H4 (cell line): ENCODE data around the gene ZDHHC21. TPM values are rescaled to one million over a fixed set of nuclear protein-coding genes. Genes with fewer than 3 reads are reported as not detected.
A peak's percentile ranks its signal among the peaks of the same experiment; 100 is the strongest.

Source experiments
- DNase-seq: peaks from one replicate; pipeline ENCODE4 v3.0.0-alpha.2; 2015; ENCODE audit warnings: low spot score
- total RNA-seq: library from RNA; depleted of rRNA; stranded (reverse); fragments of >200 nt; shearing (Covaris generic); gene quantifications from 2 replicates; pipeline ENCODE4 v1.2.3, GENCODE V29; 2014; rRNA removed

The ZDHHC21 gene, protein sequence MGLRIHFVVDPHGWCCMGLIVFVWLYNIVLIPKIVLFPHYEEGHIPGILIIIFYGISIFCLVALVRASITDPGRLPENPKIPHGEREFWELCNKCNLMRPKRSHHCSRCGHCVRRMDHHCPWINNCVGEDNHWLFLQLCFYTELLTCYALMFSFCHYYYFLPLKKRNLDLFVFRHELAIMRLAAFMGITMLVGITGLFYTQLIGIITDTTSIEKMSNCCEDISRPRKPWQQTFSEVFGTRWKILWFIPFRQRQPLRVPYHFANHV
- 2.6 and 3.6 TPM in 2 replicates for total RNA-seq

- peak; percentile 18 for DNase-seq
Measured at GRCh38 chr9:14693251-14693861, at the start of gene ZDHHC21. Gene ZDHHC21, minus strand, starts transcription at chr9:14693432. Its CDS starts 19,092 bp downstream, at chr9:14674340.

DNA sequence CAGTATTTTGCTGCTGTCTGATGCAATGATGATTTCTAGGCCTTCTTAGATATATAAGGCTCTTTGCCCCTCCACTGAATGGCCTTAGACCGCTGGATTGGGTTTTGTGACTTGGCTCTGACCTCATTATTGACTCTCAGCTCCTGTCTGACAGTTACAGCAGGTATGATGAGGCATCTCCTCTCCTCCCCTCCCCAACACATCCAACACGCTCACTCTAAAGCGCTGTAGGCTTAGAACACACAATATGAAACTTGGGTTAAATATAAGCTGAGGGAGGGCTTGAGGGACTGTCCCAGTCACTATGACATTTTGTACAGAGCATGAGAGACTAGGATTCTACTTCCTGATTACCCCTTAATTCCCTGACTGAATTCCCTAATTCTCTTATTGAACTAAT, 48.1 kb upstream of the ZDHHC21 start:
- DNase-seq: no peak

DNA sequence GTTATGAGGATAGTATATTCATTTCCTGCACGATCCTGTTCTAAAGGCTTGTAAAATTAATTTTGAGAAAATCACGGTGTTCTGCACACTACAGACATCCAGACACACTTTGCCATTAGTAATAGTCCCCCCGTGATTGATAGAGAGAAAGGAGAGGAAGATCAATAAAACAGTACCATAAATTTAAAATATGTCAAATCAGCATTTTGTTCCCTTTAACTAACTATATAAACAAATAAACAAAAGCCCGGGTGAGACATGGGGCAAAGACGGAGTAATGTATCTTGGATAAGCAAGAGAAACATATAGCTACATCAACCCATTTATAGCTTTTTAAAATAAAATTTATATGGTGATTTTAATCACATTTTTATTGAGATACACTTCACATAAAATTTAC, 39.9 kb upstream of the ZDHHC21 start:
- no peak for DNase-seq

DNA sequence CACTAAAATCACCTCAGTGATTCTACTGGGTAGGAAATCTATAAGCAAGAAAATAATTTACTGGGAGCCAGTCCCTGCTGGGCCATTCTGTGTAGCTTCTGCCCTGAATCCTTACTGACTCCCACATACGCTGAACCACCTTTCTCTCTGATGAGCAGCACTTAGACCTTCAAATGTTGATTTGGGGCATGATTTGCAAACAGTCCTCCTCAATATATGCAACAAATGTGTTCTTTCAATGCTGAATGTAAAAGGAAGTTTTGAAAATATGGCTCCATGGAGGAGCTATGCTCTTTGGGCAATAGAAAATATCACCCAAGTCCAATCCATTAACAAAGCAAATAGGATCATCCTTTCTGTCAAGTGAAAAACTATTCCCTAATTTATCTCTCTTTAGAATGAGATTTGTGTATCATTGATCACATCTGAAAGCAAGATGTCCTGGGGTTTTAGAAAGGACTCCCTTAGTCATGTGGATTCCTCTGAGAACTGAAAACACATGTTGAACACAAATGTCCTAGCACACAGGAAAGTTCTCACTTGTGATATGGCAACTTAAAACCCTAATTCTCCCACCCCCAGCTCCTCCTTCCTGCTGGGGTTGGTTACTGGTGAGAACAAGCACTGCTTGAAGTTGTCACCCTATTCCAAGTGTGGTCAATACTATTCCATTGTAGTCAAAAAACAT, 38.2 kb upstream of the ZDHHC21 start:
- no peak for DNase-seq

GRCh38 chr9:14730461-14730898, 37.2 kb upstream of the ZDHHC21 start:
- DNase-seq: no peak

DNA sequence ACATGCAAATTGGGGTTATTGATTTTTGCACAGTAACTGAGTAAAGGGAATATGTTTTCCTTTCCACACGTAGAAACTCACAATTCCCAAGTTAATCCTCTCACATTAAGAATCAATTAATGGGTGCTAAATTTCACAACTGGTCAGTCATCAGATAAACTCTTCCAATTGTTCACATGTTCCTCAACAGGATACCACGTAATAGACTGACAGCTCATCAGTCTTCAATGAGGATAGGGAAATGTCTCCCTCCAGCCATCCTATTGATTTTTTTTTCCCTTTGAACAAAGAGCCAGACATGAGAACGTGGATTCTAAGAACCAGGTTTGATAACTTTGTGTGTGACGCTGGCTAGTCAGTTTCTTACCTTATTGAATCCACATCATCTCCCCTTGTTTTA, 30.1 kb upstream of the ZDHHC21 start:
- no peak for DNase-seq

GRCh38 chr9:14722391-14723035, 29.3 kb upstream of the ZDHHC21 start, which contains the start of gene CER1:
Gene CER1, minus strand, starts transcription at chr9:14722733. Its CDS starts 61 bp downstream, at chr9:14722672.
- DNase-seq: no peak

- DNase-seq: no peak
Measured at GRCh38 chr9:14719231-14719923, 26.1 kb upstream of the ZDHHC21 start.

DNA sequence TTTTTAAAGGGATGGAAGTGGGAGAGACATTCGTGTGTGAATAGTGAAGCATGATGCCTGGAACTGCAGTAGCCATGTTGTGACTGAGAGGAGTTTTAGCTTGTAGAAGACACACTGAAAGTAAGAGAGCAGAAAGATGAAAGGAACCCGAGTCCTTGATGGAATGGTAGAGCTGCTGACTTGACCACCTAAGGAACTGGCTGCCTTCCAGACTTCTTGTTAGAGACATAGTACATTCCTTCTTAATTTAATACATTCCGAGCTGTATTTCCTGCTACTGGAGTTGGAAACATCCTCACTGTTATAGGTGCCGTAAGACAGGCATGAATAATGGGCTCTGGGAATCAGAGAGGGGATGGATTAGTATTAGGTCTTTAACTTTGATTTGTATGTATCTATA, 21.9 kb upstream of the ZDHHC21 start:
- no peak for DNase-seq

- DNase-seq: no peak
Measured at GRCh38 chr9:14713187-14713767, 20.0 kb upstream of the ZDHHC21 start.

DNA sequence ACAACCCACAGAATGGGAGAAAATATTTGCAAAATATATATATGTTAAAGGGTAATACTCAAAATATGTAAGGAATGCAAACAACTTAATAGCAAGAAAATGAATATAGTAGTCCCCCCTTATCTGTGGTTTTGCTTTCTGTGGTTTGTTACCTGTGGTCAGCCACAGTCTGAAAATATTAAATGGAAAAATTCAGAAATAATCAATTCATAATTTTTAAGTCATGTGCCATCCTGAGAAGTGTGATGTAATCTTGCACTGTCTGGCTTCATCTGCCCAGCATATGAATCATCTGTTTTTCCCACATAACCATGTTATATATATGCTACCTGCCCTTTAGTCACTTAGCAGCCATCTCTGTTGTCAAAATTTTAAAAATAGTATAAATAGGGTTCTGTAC, 17.6 kb upstream of the ZDHHC21 start:
- DNase-seq: no peak

GRCh38 chr9:14706530-14707140, 13.4 kb upstream of the ZDHHC21 start:
- no peak for DNase-seq

DNA sequence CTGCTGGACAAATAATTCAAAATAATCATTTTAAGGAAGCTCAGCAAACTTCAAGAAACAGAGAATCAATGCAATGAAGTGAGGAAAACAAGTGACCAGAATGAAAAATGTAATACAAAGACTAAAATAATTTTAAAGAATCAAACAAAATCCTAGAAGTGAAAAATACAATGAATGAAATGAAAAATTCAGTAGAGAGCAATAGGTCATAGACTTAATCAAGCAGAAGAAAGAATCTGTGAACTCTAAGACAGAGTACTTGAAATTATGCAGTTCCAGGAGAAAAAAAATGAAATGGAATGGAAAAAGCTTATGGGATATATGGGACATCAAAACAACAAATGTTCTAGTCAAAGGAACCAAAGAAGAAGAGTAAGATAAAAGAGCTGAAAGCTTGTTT, 11.8 kb upstream of the ZDHHC21 start:
- no peak for DNase-seq

DNA sequence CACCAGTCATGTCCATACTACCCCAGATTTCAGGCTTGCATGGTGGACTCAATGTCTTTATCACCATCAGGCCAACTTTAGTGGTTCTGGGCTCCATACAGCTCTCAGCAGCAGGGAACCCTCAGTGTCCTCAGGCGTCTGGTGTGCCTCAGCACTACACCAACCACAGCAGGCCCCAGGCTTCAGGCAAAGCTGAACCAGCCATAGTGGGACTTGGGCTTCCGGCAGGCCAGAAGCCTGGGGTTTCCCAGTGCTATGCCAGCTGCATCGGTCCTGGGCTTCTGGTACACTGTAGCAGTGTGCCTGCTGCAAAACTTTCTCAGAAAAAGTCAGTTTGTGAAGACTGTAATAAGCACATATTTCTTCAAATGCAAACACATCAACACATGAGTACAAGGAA, 11.0 kb upstream of the ZDHHC21 start:
- DNase-seq: no peak

DNA sequence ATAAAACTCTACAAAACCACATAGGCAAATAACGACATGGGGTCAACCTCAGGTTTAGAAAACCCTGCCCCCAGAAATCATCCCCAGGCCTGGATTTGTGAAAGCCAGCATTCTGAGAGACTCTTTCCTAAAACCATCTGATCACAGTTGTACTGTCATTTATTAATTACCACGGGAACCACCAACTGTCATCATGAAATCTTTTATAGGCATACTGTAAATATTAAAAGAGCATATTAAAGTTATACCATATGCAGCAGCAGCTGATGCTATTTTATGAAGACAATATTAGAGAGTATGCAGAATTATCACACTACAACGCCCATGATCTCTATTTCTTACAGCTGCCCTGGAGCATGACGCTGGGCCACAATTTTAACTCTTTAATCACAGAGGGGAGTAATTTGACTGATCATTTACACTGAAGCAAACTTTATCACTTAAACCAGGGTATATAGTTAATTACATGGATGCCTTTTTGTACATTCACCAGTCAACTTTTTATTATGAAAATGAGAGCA, 9.0 kb upstream of the ZDHHC21 start:
- no peak for DNase-seq

DNA sequence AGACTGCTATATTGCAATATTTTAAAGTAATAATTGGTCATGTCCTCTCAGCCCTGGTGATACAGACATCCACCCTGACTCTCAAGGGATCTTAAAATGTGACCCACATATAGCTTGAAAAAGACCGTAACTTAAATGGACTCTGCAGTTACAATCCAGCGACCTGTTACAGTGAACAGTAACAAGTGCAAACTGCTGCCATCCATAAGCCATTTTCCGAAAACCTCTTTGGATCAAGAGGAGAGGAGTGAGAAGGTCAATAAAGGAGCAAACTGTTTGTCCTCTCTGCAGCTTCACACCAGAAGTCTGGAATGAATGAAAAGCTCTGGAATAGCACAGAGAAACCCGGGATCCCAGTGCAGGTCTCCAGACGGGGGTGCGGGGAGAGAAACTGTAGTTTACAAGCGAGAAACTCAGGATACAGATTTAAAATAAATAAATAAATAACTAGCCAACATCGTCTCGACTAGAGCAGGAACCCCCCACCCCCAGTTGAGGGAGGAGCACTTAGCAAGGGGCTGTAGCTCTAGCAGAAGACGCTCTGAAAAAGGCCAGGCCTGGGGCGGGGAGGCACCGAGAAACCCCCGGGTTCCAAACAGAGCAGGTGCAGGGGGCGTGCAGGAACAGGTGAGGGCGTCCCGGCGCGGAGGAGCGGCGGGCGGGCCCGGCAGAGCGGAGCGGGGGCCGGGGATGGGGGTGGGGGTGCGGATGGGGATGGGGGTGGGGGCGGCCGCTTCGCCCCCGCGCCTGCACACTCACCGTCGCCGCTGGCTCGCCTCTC, 572 bp downstream of the ZDHHC21 start:
- no peak for DNase-seq

- no peak for DNase-seq
Measured at GRCh38 chr9:14690948-14691730, 2.1 kb downstream of the ZDHHC21 start.

DNA sequence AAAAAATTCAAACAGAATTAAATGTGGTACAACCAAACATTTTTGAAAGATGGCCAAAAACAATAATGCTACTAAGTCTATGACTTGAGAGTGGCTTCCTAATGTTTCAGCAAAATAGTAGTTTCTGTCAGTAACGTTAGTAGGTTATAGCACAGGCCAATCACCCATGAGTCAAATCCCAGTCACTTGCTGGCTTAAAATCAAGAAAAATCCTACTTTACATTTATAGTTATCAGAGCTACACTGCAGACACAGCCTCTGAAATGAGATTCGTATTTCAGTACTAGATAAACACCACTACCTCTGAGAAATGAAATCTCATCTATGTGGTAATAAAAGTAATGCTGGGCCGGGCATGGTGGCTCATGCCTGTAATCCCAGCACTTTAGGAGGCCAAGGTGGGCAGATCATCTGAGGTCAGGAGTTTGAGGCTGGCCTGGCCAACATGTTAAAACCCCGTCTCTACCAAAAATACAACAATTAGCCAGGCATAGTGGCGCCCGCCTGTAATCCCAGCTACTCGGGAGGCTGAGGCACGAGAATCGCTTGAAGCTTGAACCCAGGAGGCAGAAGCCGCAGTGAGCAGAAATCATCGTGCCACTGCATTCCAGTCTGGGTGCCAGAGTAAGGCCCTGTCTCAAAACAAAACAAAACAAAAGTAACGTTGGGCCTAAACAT, 6.1 kb downstream of the ZDHHC21 start:
- no peak for DNase-seq

GRCh38 chr9:14686168-14686567, 7.1 kb downstream of the ZDHHC21 start:
- DNase-seq: no peak
